Mucosa of descending colon (tissue), 3 donors: ENCODE measurements around the gene GPR21. TPM values are rescaled to one million over a fixed set of nuclear protein-coding genes. Genes with fewer than 3 reads are reported as not detected.
A peak's percentile ranks its signal among the peaks of the same experiment; 100 is the strongest.

Source experiments
- ATAC-seq: fragments of 200-7000 bp; cut with Tn5 transposase; one replicate; pipeline ENCODE4 v1.9.1; 2020; ENCODE audit warnings: mild to moderate bottlenecking, moderate library complexity
- DNase-seq, 3 donors: peaks; one replicate each; pipeline ENCODE4 v3.0.0-alpha.2; 2020
- H3K36me3 ChIP-seq: fragments of 200-600 bp; one replicate; pipeline ENCODE4 v1.8.0; 2021; ENCODE audit warnings: low read depth, mild to moderate bottlenecking
- H3K4me1 ChIP-seq: fragments of 200-600 bp; one replicate; pipeline ENCODE4 v1.8.0; 2021; ENCODE audit warnings: low read depth, mild to moderate bottlenecking
- H3K4me3 ChIP-seq: fragments of 200-600 bp; one replicate; pipeline ENCODE4 v1.8.0; 2021; ENCODE audit warnings: mild to moderate bottlenecking
- H3K9me3 ChIP-seq: fragments of 200-600 bp; one replicate; pipeline ENCODE4 v1.8.0; 2021; ENCODE audit warnings: mild to moderate bottlenecking
- CTCF ChIP-seq: fragments of 200-600 bp; IDR thresholded peaks from one replicate; pipeline ENCODE4 v1.8.0; 2022; ENCODE audit warnings: antibody characterized with exemption, mild to moderate bottlenecking
- intact Hi-C, 2 donors: fragments of 100-400 bp; cut with DNase I in 1 of 2; cut with micrococcal nuclease in 1 of 2; formaldehyde crosslinking; loops; one replicate each; pipeline versions ENCODE4 v1.11.0 to v1.11.1; 2022; cut with DNase I, micrococcal nuclease
- total RNA-seq, 3 donors: library from RNA; stranded (reverse); fragmentation: NEBNext Ultra II Directional in 2 of 3; extraction: Animal tissue kit (Norgen Biotek cat#: 25700) in 2 of 3; gene quantifications; one replicate each; pipeline versions ENCODE4 v1.2.1 to v1.2.4, GENCODE V29; 2021 to 2023
- donor health status: DM: no; HTN: no; CAD: no; lungs with moderate emphysema.
- donor health status: DM: no; HTN: no; CAD: no.
- donor health status: DM: no; HTN: yes; CAD: no.

The GPR21 gene
- total RNA-seq, 3 donors from 2014 or later, result 0.64 to 3.2 (median 2.6) TPM

DNA sequence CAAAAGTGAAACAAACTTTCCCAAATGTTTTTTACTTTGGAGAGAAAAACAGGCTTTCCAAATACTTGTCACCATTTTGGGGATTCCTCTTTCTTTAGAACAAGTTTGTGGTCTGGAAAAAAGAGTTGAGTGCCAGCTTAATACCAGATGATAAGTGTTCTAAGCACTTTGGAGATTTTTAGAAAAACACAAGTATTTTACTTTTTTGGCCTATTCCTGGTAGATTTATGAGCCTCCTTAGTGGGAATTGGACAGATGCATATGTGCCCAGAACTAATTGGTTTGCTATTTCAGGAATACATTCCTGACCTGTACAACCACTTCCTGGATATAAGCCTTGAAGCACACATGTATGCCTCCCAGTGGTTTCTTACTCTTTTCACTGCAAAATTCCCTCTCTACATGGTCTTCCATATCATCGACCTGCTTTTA is 40.5 kb downstream of the GPR21 start:
- Histone ChIP-seq H3K36me3 (no peaks in the 10 kb centered on the region), H3K9me3 (no peaks in the 10 kb centered on the region), H3K4me3 (no peak overlapping the region), H3K4me1 (no peaks in the 10 kb centered on the region)
- DNase-seq (no peak), ATAC-seq (no peak)
- intact Hi-C loops, result no loop called here
- TF ChIP-seq CTCF, result no peak

GRCh38 chr9:123074628-123075027 is 41.2 kb downstream of the GPR21 start:
- Histone ChIP-seq H3K36me3 (no peaks in the 10 kb centered on the region), H3K9me3 (no peaks in the 10 kb centered on the region), H3K4me1 (no peaks in the 10 kb centered on the region), H3K4me3 (no peak overlapping the region)
- ATAC-seq (no peak), DNase-seq (no peak)
- TF ChIP-seq CTCF, result no peak
- intact Hi-C loops, result no loop called here

GRCh38 chr9:123080444-123080843 is 47.0 kb downstream of the GPR21 start:
- Histone ChIP-seq H3K9me3 (no peaks in the 10 kb centered on the region), H3K4me1 (no peaks in the 10 kb centered on the region), H3K4me3 (no peak overlapping the region), H3K36me3 (no peaks in the 10 kb centered on the region)
- no peak for DNase-seq
- no peak for TF ChIP-seq CTCF
- ATAC-seq, result no peak
- intact Hi-C loops, result no loop called here

DNA sequence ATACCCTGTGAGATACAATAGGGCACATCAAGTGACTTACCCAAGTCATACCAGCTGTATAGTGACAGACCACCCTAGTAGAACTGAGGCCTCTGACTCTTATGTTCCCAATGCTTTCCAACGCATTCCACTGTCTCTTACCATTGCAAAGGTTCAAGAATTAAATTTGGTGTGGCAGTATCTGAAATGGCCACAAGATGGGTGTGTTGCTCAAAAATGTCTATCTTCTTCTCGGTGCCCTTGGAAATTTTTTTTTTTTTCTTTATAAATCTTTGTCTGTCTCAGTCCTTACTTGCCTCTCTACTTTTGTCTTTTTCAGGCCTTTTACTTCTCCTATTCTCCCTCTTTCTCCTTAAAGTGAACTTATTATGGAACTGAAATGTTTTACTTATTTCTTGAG is 48.4 kb downstream of the GPR21 start:
- H3K36me3 ChIP-seq, result no peaks in the 10 kb centered on the region
- DNase-seq (peak in 1 of 3 donors; percentile 37), ATAC-seq (peak; percentile 33)
- no peaks in the 10 kb centered on the region for H3K9me3 ChIP-seq
- no peak for TF ChIP-seq CTCF
- intact Hi-C loops, result no loop called here
- H3K4me3 ChIP-seq, result no peak overlapping the region
- no peaks in the 10 kb centered on the region for H3K4me1 ChIP-seq

DNA sequence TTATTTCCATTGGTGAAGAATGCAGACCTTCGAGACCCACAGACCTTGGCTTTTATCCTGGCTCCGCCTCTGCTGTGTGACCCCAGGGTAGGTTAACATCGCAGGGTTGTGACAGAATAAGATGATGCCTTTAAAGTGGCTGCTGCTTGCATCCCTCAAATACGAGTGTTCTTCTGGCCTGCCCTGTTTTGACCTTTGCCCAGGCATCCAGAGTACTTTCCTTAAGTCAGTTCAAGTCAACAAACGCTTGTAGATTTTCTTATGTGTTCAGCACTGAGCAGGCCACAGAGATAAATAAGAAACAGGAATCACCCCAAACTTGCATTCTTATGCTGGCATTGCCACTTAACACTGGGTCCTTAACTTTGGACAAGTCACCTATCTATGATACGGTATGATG is 50.2 kb downstream of the GPR21 start:
- intact Hi-C loops, result no loop called here
- no peaks in the 10 kb centered on the region for H3K9me3 ChIP-seq
- H3K36me3 ChIP-seq, result no peaks in the 10 kb centered on the region
- DNase-seq, result peak in 1 of 3 donors; percentile 19
- H3K4me1 ChIP-seq, result no peaks in the 10 kb centered on the region
- no peak for TF ChIP-seq CTCF
- no peak overlapping the region for H3K4me3 ChIP-seq
- ATAC-seq, result no peak

GRCh38 chr9:123084256-123084655 is 50.8 kb downstream of the GPR21 start:
- intact Hi-C loops, result no loop called here
- H3K9me3 ChIP-seq, result no peaks in the 10 kb centered on the region
- no peak for ATAC-seq
- no peak overlapping the region for H3K4me3 ChIP-seq
- no peak for DNase-seq
- H3K36me3 ChIP-seq, result no peaks in the 10 kb centered on the region
- H3K4me1 ChIP-seq, result no peaks in the 10 kb centered on the region
- TF ChIP-seq CTCF, result no peak
